ENCODE results near the gene ATP12A.

The ATP12A gene

GRCh38 chr13:24742977-24743376 lies 62.8 kb downstream of the ATP12A start:
- TF ChIP-seq CTCF (IDR thresholded peaks at IDR 0.05; ENCODE audit: extremely low read depth, missing control alignments) = no peak
- DNase-seq (ENCODE audit: low spot score) = no peak

GRCh38 chr13:24744247-24744646 lies 64.0 kb downstream of the ATP12A start:
- no peak for DNase-seq (ENCODE audit: low spot score)
- no peak for TF ChIP-seq CTCF (IDR thresholded peaks at IDR 0.05; ENCODE audit: extremely low read depth, missing control alignments)

GRCh38 chr13:24745516-24745860 lies 65.3 kb downstream of the ATP12A start:
- no peak for DNase-seq (ENCODE audit: low spot score)
- no peak for TF ChIP-seq CTCF (IDR thresholded peaks at IDR 0.05; ENCODE audit: extremely low read depth, missing control alignments)

- TF ChIP-seq CTCF (IDR thresholded peaks at IDR 0.05; ENCODE audit: extremely low read depth, missing control alignments) = no peak
- no peak for DNase-seq (ENCODE audit: low spot score)
Measured at GRCh38 chr13:24745861-24746617, 65.8 kb downstream of the ATP12A start.

GRCh38 chr13:24746618-24747247 lies 66.5 kb downstream of the ATP12A start:
- TF ChIP-seq CTCF (IDR thresholded peaks at IDR 0.05; ENCODE audit: extremely low read depth, missing control alignments) = peak; percentile 41
- DNase-seq (ENCODE audit: low spot score) = peak; percentile 65

GRCh38 chr13:24747248-24748060 lies 67.2 kb downstream of the ATP12A start:
- TF ChIP-seq CTCF (IDR thresholded peaks at IDR 0.05; ENCODE audit: extremely low read depth, missing control alignments) = no peak
- DNase-seq (ENCODE audit: low spot score) = no peak

GRCh38 chr13:24748061-24748400 lies 67.8 kb downstream of the ATP12A start:
- no peak for DNase-seq (ENCODE audit: low spot score)
- no peak for TF ChIP-seq CTCF (IDR thresholded peaks at IDR 0.05; ENCODE audit: extremely low read depth, missing control alignments)

Measured in GM20000 (cell line).